Panc1 (cell line): ENCODE data around the gene NOVA2. TPM values are rescaled to one million over a fixed set of nuclear protein-coding genes. Genes with fewer than 3 reads are reported as not detected.

Experiments
- ATAC-seq: fragments of 200-7000 bp; cut with Tn5 transposase; 2 replicates; pipeline ENCODE4 v1.9.1; 2020; ENCODE audit warnings: mild to moderate bottlenecking, moderate library complexity
- BruUV-seq: library from RNA; stranded (reverse); fragments of 400-500 nt; replicated peaks from 2 replicates; lab custom pipeline; 2021; lab: Mats Ljungman, UMichigan
- CTCF ChIA-PET: fragments of 300-600 bp; sonication (Branson Sonifier 250); formaldehyde crosslinking; loops from one replicate; lab custom pipeline; 2022; ENCODE audit warnings: antibody characterized with exemption; lab: Charles Lee
- POLR2A ChIA-PET: fragments of 300-600 bp; sonication (Branson Sonifier 250); formaldehyde crosslinking; loops from one replicate; lab custom pipeline; 2022; ENCODE audit warnings: antibody characterized with exemption; lab: Charles Lee
- DNase-seq: peaks from one replicate; pipeline ENCODE4 v3.0.0-alpha.2; 2010; ENCODE audit warnings: low read depth, low spot score
- H3K27ac ChIP-seq: 2 replicates; pipeline ENCODE4 v1.5.1; 2011; ENCODE audit warnings: mild to moderate bottlenecking, low read length, inconsistent platforms
- H3K27me3 ChIP-seq: fragments of 200-500 bp; sonication (Bioruptor generic); 2 replicates; pipeline ENCODE4 v1.6.0; 2014; ENCODE audit warnings: low read length, inconsistent platforms; ENCODE audit not compliant: control insufficient read depth, insufficient read depth
- H3K36me3 ChIP-seq: fragments of 200-500 bp; sonication (Bioruptor generic); 2 replicates; pipeline ENCODE4 v1.5.1; 2014; ENCODE audit warnings: inconsistent platforms, mild to moderate bottlenecking, low read length, moderate library complexity; ENCODE audit not compliant: control insufficient read depth, insufficient read depth
- H3K4me1 ChIP-seq: 2 replicates; pipeline ENCODE4 v1.5.1; 2011; ENCODE audit warnings: inconsistent platforms, mild to moderate bottlenecking, low read length, moderate library complexity; ENCODE audit not compliant: control insufficient read depth, insufficient read depth
- H3K4me3 ChIP-seq, 2 experiments: 2 replicates each; pipeline ENCODE4 v1.5.1; 2011 to 2012; ENCODE audit warnings: low read depth in 2 of 2, low read length in 2 of 2, mild to moderate bottlenecking in 2 of 2, inconsistent platforms in 1 of 2, moderate library complexity in 1 of 2
- H3K9me3 ChIP-seq: fragments of 200-500 bp; sonication (Bioruptor generic); 2 replicates; pipeline ENCODE4 v1.5.1; 2014; ENCODE audit warnings: low read depth, mild to moderate bottlenecking, inconsistent platforms, low read length, moderate library complexity; ENCODE audit not compliant: control insufficient read depth, insufficient read depth
- CTCF ChIP-seq: fragments of 450-650 bp; IDR thresholded peaks from 2 replicates; pipeline ENCODE4 v1.5.1; 2017; ENCODE audit warnings: mild to moderate bottlenecking
- POLR2AphosphoS5 ChIP-seq: IDR thresholded peaks from 2 replicates; pipeline ENCODE4 v1.6.1; 2012; ENCODE audit warnings: mild to moderate bottlenecking, low read depth, low read length, moderate library complexity
- SIN3A ChIP-seq: IDR thresholded peaks from 2 replicates; pipeline ENCODE4 v1.6.1; 2012; ENCODE audit warnings: low read depth, mild to moderate bottlenecking, low read length, moderate library complexity, borderline replicate concordance; ENCODE audit not compliant: insufficient read depth
- TCF7L2 ChIP-seq: IDR thresholded peaks from 2 replicates; pipeline ENCODE4 v1.6.1; 2011; ENCODE audit warnings: mild to moderate bottlenecking, low read depth, low read length, inconsistent platforms
- in situ Hi-C: cut with HindIII; loops from 2 replicates; pipeline ENCODE4 v1.10.0; 2016; ENCODE audit warnings: low sequenced_read_pairs, low pct_unique_long_range_greater_than_20kb
- intact Hi-C: fragments of 100-400 bp; cut with micrococcal nuclease; formaldehyde crosslinking; loops from one replicate; pipeline ENCODE4 v1.10.0; 2022; ENCODE audit not compliant: unreplicated experiment
- total RNA-seq: library from RNA; stranded (reverse); gene quantifications from one replicate; pipeline ENCODE4 v1.2.1, GENCODE V29; 2021; ENCODE audit not compliant: unreplicated experiment
- TF ChIP-seq, protein P1 (sequence below), 2 experiments: IDR thresholded peaks; 2 replicates each; pipeline ENCODE4 v1.6.1; 2011 to 2012; ENCODE audit warnings: low read depth in 2 of 2, control low read depth in 1 of 2, low read length in 1 of 2, mild to moderate bottlenecking in 1 of 2, moderate library complexity in 1 of 2; ENCODE audit not compliant: insufficient read depth in 1 of 2

NOVA2 gene
- total RNA-seq, 1 experiment from 2014 or later, result 0.44 TPM

GRCh38 chr19:45975306-45976070 lies 1.8 kb upstream of the NOVA2 start:
- Histone ChIP-seq H3K4me1 (0 out of 2 replicates have a peak, but pooled peaks cover 5% of the 10 kb centered on the region), H3K27me3 (no peaks in the 10 kb centered on the region), H3K27ac (no peak overlapping the region), H3K36me3 (no peaks in the 10 kb centered on the region), H3K4me3 (no peak overlapping the region), H3K9me3 (no peaks in the 10 kb centered on the region)
- DNase-seq, result no peak
- intact Hi-C loops, result no loop called here
- BruUV-seq, result no TSS peak
- ATAC-seq, result no peak
- ChIA-PET POLR2A (no interaction called here), CTCF (no interaction called here)
- TF ChIP-seq SIN3A (no peak), TCF7L2 (no peak), POLR2AphosphoS5 (no peak), CTCF (no peak)
- TF ChIP-seq, protein P1, sequence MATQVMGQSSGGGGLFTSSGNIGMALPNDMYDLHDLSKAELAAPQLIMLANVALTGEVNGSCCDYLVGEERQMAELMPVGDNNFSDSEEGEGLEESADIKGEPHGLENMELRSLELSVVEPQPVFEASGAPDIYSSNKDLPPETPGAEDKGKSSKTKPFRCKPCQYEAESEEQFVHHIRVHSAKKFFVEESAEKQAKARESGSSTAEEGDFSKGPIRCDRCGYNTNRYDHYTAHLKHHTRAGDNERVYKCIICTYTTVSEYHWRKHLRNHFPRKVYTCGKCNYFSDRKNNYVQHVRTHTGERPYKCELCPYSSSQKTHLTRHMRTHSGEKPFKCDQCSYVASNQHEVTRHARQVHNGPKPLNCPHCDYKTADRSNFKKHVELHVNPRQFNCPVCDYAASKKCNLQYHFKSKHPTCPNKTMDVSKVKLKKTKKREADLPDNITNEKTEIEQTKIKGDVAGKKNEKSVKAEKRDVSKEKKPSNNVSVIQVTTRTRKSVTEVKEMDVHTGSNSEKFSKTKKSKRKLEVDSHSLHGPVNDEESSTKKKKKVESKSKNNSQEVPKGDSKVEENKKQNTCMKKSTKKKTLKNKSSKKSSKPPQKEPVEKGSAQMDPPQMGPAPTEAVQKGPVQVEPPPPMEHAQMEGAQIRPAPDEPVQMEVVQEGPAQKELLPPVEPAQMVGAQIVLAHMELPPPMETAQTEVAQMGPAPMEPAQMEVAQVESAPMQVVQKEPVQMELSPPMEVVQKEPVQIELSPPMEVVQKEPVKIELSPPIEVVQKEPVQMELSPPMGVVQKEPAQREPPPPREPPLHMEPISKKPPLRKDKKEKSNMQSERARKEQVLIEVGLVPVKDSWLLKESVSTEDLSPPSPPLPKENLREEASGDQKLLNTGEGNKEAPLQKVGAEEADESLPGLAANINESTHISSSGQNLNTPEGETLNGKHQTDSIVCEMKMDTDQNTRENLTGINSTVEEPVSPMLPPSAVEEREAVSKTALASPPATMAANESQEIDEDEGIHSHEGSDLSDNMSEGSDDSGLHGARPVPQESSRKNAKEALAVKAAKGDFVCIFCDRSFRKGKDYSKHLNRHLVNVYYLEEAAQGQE (IDR thresholded peaks at IDR 0.05; ENCODE audit: insufficient read depth in 1 of 2, low read depth in 2 of 2, low read length in 1 of 2), result no peak
- in situ Hi-C loops, result no loop called here

DNA sequence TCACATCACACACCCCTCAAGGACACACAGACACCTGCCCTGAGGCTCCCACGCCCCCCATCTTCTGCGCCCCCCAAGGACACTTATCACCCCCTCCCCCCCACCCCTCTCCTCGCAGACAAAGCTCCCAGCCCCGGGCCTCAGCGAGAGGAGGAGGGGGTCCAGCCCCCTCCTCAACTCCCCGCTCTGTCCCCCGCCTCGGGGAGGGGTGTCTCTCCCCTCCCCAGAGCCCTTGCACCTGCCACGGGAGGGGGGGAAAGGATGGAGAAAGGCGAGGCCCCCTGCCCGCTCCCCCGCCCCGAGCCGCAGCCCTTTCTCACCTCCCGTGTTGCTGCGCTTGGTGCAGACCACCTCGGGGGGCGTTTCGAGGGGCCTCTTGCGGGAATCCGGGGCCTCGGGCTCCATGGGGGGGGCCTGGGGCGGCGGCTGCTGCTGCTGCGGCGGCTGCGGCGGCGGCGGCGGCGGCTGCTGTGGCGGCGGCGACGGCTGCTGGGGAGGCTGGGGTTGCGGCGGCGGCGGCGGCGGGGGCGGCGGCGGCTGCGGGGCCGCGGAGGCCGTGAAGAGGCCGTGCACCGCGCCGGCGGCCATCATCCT lies 621 bp downstream of the NOVA2 start:
- 0 out of 2 replicates have a peak, but pooled peaks cover 5% of the 10 kb centered on the region for H3K4me1 ChIP-seq
- H3K27me3 ChIP-seq, result no peaks in the 10 kb centered on the region
- TF ChIP-seq TCF7L2, result no peak
- no peak for TF ChIP-seq SIN3A
- TF ChIP-seq, protein P1 (IDR thresholded peaks at IDR 0.05; ENCODE audit: insufficient read depth in 1 of 2, low read depth in 2 of 2, low read length in 1 of 2), result no peak
- ATAC-seq, result no peak; the same call in 1 of the 2 replicates
- in situ Hi-C loops (no loop called here), intact Hi-C loops (no loop called here)
- no TSS peak for BruUV-seq
- POLR2A ChIA-PET, result no interaction called here
- no peak overlapping the region for H3K27ac ChIP-seq
- H3K9me3 ChIP-seq, result no peaks in the 10 kb centered on the region
- CTCF ChIA-PET, result no interaction called here
- H3K36me3 ChIP-seq, result no peaks in the 10 kb centered on the region
- H3K4me3 ChIP-seq, result peak overlapping the region in 1 of 2 experiments; percentile 21; a peak in 1 of 4 replicates
- DNase-seq, result no peak
